DMS53 treated with DMSO at 0.1 percent for 48 hours (cell line): Measurements from ENCODE around the gene TRIM10.

Source experiments
- DNase-seq: peaks from one replicate; lab custom pipeline; 2025; ENCODE audit not compliant: unreplicated experiment; lab: John Stamatoyannopoulos, UW

The TRIM10 gene

GRCh38 chr6:30160785-30161531 lies at the start of gene TRIM10:
TSS of gene TRIM10 (minus strand) at chr6:30161211. CDS start at chr6:30160858, 353 bp downstream.
- DNase-seq: no peak

GRCh38 chr6:30207619-30208295 lies 46.7 kb upstream of the TRIM10 start:
- no peak for DNase-seq

GRCh38 chr6:30206799-30207618 lies 46.0 kb upstream of the TRIM10 start:
- no peak for DNase-seq

GRCh38 chr6:30206152-30206551 lies 45.1 kb upstream of the TRIM10 start:
- no peak for DNase-seq

- DNase-seq: no peak
These were observed 43.1 kb upstream of the TRIM10 start for GRCh38 chr6:30204116-30204515.

- DNase-seq: no peak
These were observed 41.4 kb upstream of the TRIM10 start for GRCh38 chr6:30202366-30202765.

- no peak for DNase-seq
These were observed 39.7 kb upstream of the TRIM10 start for GRCh38 chr6:30200551-30201281.

- no peak for DNase-seq
These were observed 37.4 kb upstream of the TRIM10 start for GRCh38 chr6:30198166-30199084.

- no peak for DNase-seq
These were observed 35.4 kb upstream of the TRIM10 start for GRCh38 chr6:30196376-30196775.

- no peak for DNase-seq
These were observed 34.9 kb upstream of the TRIM10 start for GRCh38 chr6:30195951-30196350.

- no peak for DNase-seq
These were observed 34.0 kb upstream of the TRIM10 start for GRCh38 chr6:30194797-30195690.

GRCh38 chr6:30192076-30192475 lies 31.1 kb upstream of the TRIM10 start:
- no peak for DNase-seq

- DNase-seq: no peak
These were observed 27.5 kb upstream of the TRIM10 start for GRCh38 chr6:30188541-30188940.

GRCh38 chr6:30185846-30186484 lies 25.0 kb upstream of the TRIM10 start:
- DNase-seq: no peak

GRCh38 chr6:30184417-30185031 lies 23.5 kb upstream of the TRIM10 start:
- no peak for DNase-seq

GRCh38 chr6:30180145-30180544 lies 19.1 kb upstream of the TRIM10 start:
- DNase-seq: no peak

- DNase-seq: no peak
These were observed 17.8 kb upstream of the TRIM10 start for GRCh38 chr6:30178837-30179236.

GRCh38 chr6:30175765-30176164 lies 14.8 kb upstream of the TRIM10 start:
- DNase-seq: no peak
